Activated naive CD8-positive, alpha-beta T cell (primary cell): ENCODE results near the gene PAX5.

Experiments
- H3K27ac Mint-ChIP-seq: one replicate; pipeline ENCODE4 v1.8.0; 2021; ENCODE audit warnings: mixed read lengths
- H3K27me3 Mint-ChIP-seq: one replicate; pipeline ENCODE4 v1.8.0; 2021; ENCODE audit warnings: mixed read lengths
- H3K36me3 Mint-ChIP-seq: one replicate; pipeline ENCODE4 v1.8.0; 2021; ENCODE audit warnings: mixed read lengths
- H3K4me1 Mint-ChIP-seq: one replicate; pipeline ENCODE4 v1.8.0; 2021; ENCODE audit warnings: low read depth, mixed read lengths
- H3K4me3 Mint-ChIP-seq: one replicate; pipeline ENCODE4 v1.8.0; 2021; ENCODE audit warnings: mild to moderate bottlenecking, mixed read lengths
- H3K9me3 Mint-ChIP-seq: one replicate; pipeline ENCODE4 v1.8.0; 2021; ENCODE audit warnings: low read depth, mixed read lengths

The PAX5 gene

DNA sequence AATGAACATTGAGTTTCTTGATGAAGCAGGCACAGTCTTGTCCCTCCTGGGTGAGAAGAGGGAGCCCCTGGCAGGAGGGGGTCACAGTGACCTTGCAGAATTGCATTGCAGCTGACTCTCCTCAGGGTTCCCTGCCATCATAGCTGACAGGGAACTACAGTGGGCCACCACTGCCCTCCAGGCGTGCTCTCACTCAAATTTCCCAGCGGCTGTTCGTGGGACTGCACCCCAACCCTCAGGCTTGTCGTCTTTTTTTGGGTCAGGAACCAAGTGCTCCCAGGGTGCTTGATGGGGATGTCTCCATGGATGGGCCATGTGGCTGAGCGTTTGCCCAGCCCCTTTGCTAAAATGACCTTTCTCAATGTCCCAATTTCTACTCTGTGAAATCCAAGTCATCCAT lies 245.5 kb downstream of the PAX5 start:
- no peak overlapping the region for H3K27ac Mint-ChIP-seq

DNA sequence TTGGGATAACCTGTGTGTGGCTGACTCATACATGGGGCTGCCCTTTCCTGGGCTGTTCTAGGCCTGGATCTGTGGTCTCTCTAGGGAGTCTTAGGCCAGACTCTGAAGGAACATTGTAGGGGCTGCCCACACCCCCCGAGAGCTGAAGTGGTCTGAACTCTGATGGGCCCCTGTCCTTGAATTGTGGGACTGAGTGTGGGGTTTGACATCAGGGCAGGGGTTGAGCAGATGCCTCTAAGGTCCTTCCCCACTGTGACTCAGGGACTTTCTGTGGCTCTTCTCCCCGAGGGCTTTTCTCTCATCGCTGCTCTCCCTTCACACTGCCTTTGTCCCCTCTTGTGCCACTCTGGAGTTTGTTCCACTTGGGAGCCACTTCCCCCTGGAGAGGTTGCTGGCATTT lies 246.4 kb downstream of the PAX5 start:
- no peaks in the 10 kb centered on the region for H3K36me3 Mint-ChIP-seq
- H3K4me3 Mint-ChIP-seq = no peak overlapping the region
- H3K9me3 Mint-ChIP-seq = no peaks in the 10 kb centered on the region
- H3K27me3 Mint-ChIP-seq = peaks cover 8% of the 10 kb centered on the region
- no peak overlapping the region for H3K27ac Mint-ChIP-seq
- no peaks in the 10 kb centered on the region for H3K4me1 Mint-ChIP-seq

More for the DNA sequence above, 245.5 kb downstream of the PAX5 start:
- Mint-ChIP-seq H3K36me3 (peaks cover 4% of the 10 kb centered on the region), H3K27me3 (peaks cover 8% of the 10 kb centered on the region), H3K9me3 (peaks cover 6% of the 10 kb centered on the region), H3K4me3 (no peak overlapping the region), H3K4me1 (no peaks in the 10 kb centered on the region)
